HEK293 (cell line): ENCODE results near the gene COL4A1.

Experiments used
- CTCF ChIA-PET: fragments of 350-600 bp; formaldehyde crosslinking; extraction: SDS; loops from one replicate; lab custom pipeline; 2021; ENCODE audit warnings: antibody characterized with exemption; lab: Yijun Ruan, JAX
- POLR2A ChIA-PET: fragments of 300-600 bp; formaldehyde crosslinking; extraction: SDS; loops from one replicate; lab custom pipeline; 2020; ENCODE audit warnings: antibody characterized with exemption, inconsistent platforms; lab: Yijun Ruan, JAX
- H3K27ac ChIP-seq: fragments of 200-500 bp; sonication (Bioruptor generic); 2 replicates; pipeline ENCODE4 v1.5.1; 2014; ENCODE audit warnings: low read depth, low read length, control low read depth, inconsistent platforms; ENCODE audit errors: extremely low read depth
- H3K36me3 ChIP-seq, 2 experiments: fragments of 200-500 bp in 1 of 2; sonication (Bioruptor generic) in 1 of 2; 1 replicate in 1 of 2; 2 replicates in 1 of 2; pipeline ENCODE4 v1.5.1; 2014 to 2017; ENCODE audit warnings: inconsistent platforms in 2 of 2, low read length in 2 of 2; ENCODE audit not compliant: control insufficient read depth in 2 of 2, insufficient read depth in 1 of 2
- H3K4me1 ChIP-seq: fragments of 200-500 bp; sonication (Bioruptor generic); 2 replicates; pipeline ENCODE4 v1.5.1; 2014; ENCODE audit warnings: mild to moderate bottlenecking, low read length, inconsistent platforms; ENCODE audit not compliant: control insufficient read depth, insufficient read depth
- H3K4me3 ChIP-seq: 2 replicates; pipeline ENCODE4 v1.5.1; 2011; ENCODE audit warnings: low read depth, mild to moderate bottlenecking, control low read depth, low read length, moderate library complexity
- H3K9me3 ChIP-seq: fragments of 200-500 bp; sonication (Bioruptor generic); 2 replicates; pipeline ENCODE4 v1.5.1; 2014; ENCODE audit warnings: low read depth, low read length, inconsistent platforms; ENCODE audit not compliant: control insufficient read depth, insufficient read depth
- GFI1B ChIP-seq: fragments of 450-650 bp; formaldehyde crosslinking; IDR thresholded peaks from 2 replicates; pipeline ENCODE4 v1.5.1; 2016; ENCODE audit warnings: missing biosample characterization, missing genetic modification characterization
- GLIS2 ChIP-seq: fragments of 450-650 bp; formaldehyde crosslinking; IDR thresholded peaks from 2 replicates; pipeline ENCODE4 v1.5.1; 2016; ENCODE audit warnings: missing biosample characterization, missing genetic modification characterization
- PRDM1 ChIP-seq: fragments of 450-650 bp; formaldehyde crosslinking; IDR thresholded peaks from 2 replicates; pipeline ENCODE4; 2016; ENCODE audit warnings: missing biosample characterization, missing genetic modification characterization
- ZFP3 ChIP-seq: fragments of 450-650 bp; formaldehyde crosslinking; IDR thresholded peaks from 2 replicates; pipeline ENCODE4 v1.5.1; 2016; ENCODE audit warnings: low read depth, missing biosample characterization, missing genetic modification characterization
- ZNF174 ChIP-seq: fragments of 450-650 bp; formaldehyde crosslinking; IDR thresholded peaks from 2 replicates; pipeline ENCODE4 v1.5.0; 2017; ENCODE audit warnings: missing biosample characterization, mild to moderate bottlenecking, missing genetic modification characterization
- ZNF202 ChIP-seq: fragments of 450-650 bp; formaldehyde crosslinking; IDR thresholded peaks from 2 replicates; pipeline ENCODE4 v1.5.1; 2016; ENCODE audit warnings: missing biosample characterization, missing genetic modification characterization, borderline replicate concordance
- ZNF221 ChIP-seq: fragments of 450-650 bp; formaldehyde crosslinking; IDR thresholded peaks from 2 replicates; pipeline ENCODE4 v1.5.1; 2017; ENCODE audit warnings: missing biosample characterization, missing genetic modification characterization, borderline replicate concordance
- ZNF280D ChIP-seq: fragments of 450-650 bp; formaldehyde crosslinking; IDR thresholded peaks from 2 replicates; pipeline ENCODE4 v1.5.1; 2016; ENCODE audit warnings: missing biosample characterization, missing genetic modification characterization
- ZNF324 ChIP-seq: fragments of 450-650 bp; formaldehyde crosslinking; IDR thresholded peaks from 2 replicates; pipeline ENCODE4 v1.5.1; 2016; ENCODE audit warnings: missing biosample characterization, missing genetic modification characterization
- ZNF404 ChIP-seq: fragments of 450-650 bp; formaldehyde crosslinking; IDR thresholded peaks from 2 replicates; pipeline ENCODE4 v1.5.1; 2017; ENCODE audit warnings: missing biosample characterization, missing genetic modification characterization
- ZNF561 ChIP-seq: fragments of 450-650 bp; IDR thresholded peaks from 2 replicates; pipeline ENCODE4 v1.5.1; 2018; ENCODE audit warnings: missing biosample characterization, missing genetic modification characterization, borderline replicate concordance
- ZNF658 ChIP-seq: fragments of 450-650 bp; formaldehyde crosslinking; IDR thresholded peaks from 2 replicates; pipeline ENCODE4; 2016; ENCODE audit warnings: missing biosample characterization, missing genetic modification characterization
- ZNF692 ChIP-seq: fragments of 450-650 bp; formaldehyde crosslinking; IDR thresholded peaks from 2 replicates; pipeline ENCODE4 v1.5.1; 2016; ENCODE audit warnings: missing biosample characterization, missing genetic modification characterization
- ZNF777 ChIP-seq: fragments of 450-650 bp; formaldehyde crosslinking; IDR thresholded peaks from 2 replicates; pipeline ENCODE4 v1.5.1; 2017; ENCODE audit warnings: missing biosample characterization, missing genetic modification characterization, borderline replicate concordance
- TF ChIP-seq, protein P1 (sequence below): fragments of 450-650 bp; formaldehyde crosslinking; IDR thresholded peaks from 2 replicates; pipeline ENCODE4 v1.5.1; 2016; ENCODE audit warnings: missing biosample characterization, missing genetic modification characterization
- TF ChIP-seq, protein P2 (sequence below): fragments of 450-650 bp; formaldehyde crosslinking; IDR thresholded peaks from 2 replicates; pipeline ENCODE4 v1.5.1; 2016; ENCODE audit warnings: missing biosample characterization, missing genetic modification characterization, borderline replicate concordance

The COL4A1 gene

DNA sequence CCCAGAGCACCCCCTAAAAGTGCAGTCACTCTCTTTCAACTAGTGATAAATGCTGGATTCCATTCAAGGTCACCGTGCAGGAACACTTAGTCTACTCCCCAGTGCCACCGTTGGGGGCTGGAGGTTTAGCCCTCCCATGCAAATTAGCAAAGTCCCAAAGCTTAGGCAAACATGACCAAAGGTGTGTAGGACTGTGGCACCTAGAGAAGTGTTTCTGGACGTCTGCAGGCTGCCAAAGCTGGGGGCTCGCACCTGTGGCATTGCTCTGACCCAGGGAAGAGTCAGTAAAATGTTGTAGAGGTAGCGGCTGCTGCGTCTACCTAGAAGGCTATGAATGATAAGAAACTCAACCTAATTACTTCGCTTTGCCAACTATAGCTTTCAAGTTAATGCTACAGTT is 13.9 kb downstream of the COL4A1 start:
- H3K36me3 ChIP-seq: no peaks in the 10 kb centered on the region
- no peaks in the 10 kb centered on the region for H3K4me1 ChIP-seq
- TF ChIP-seq ZNF324 (tag by site-specific recombination): no peak
- no peak overlapping the region for H3K27ac ChIP-seq
- no peaks in the 10 kb centered on the region for H3K9me3 ChIP-seq
- no peak overlapping the region for H3K4me3 ChIP-seq
- ChIA-PET CTCF (no interaction called here), POLR2A (no interaction called here)

GRCh38 chr13:110291286-110291685 is 15.7 kb downstream of the COL4A1 start:
- TF ChIP-seq ZNF174 (tag by site-specific recombination): no peak
- no peak for TF ChIP-seq ZNF692 (tag by site-specific recombination)
- TF ChIP-seq ZNF561 (tag by site-specific recombination): no peak
- TF ChIP-seq, protein P1, sequence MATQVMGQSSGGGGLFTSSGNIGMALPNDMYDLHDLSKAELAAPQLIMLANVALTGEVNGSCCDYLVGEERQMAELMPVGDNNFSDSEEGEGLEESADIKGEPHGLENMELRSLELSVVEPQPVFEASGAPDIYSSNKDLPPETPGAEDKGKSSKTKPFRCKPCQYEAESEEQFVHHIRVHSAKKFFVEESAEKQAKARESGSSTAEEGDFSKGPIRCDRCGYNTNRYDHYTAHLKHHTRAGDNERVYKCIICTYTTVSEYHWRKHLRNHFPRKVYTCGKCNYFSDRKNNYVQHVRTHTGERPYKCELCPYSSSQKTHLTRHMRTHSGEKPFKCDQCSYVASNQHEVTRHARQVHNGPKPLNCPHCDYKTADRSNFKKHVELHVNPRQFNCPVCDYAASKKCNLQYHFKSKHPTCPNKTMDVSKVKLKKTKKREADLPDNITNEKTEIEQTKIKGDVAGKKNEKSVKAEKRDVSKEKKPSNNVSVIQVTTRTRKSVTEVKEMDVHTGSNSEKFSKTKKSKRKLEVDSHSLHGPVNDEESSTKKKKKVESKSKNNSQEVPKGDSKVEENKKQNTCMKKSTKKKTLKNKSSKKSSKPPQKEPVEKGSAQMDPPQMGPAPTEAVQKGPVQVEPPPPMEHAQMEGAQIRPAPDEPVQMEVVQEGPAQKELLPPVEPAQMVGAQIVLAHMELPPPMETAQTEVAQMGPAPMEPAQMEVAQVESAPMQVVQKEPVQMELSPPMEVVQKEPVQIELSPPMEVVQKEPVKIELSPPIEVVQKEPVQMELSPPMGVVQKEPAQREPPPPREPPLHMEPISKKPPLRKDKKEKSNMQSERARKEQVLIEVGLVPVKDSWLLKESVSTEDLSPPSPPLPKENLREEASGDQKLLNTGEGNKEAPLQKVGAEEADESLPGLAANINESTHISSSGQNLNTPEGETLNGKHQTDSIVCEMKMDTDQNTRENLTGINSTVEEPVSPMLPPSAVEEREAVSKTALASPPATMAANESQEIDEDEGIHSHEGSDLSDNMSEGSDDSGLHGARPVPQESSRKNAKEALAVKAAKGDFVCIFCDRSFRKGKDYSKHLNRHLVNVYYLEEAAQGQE (tag by site-specific recombination): no peak
- no peak for TF ChIP-seq GFI1B
- TF ChIP-seq ZNF777 (tag by site-specific recombination): no peak
- ChIA-PET POLR2A (no interaction called here), CTCF (interaction anchor here (0.7 kb wide), 1 partner anchor 12 kb away, joined by 3 read pairs; no protein-coding TSS in a partner anchor)
- H3K9me3 ChIP-seq: no peaks in the 10 kb centered on the region
- H3K4me1 ChIP-seq: no peaks in the 10 kb centered on the region
- H3K36me3 ChIP-seq: no peaks in the 10 kb centered on the region
- H3K4me3 ChIP-seq: no peak overlapping the region
- no peak overlapping the region for H3K27ac ChIP-seq

DNA sequence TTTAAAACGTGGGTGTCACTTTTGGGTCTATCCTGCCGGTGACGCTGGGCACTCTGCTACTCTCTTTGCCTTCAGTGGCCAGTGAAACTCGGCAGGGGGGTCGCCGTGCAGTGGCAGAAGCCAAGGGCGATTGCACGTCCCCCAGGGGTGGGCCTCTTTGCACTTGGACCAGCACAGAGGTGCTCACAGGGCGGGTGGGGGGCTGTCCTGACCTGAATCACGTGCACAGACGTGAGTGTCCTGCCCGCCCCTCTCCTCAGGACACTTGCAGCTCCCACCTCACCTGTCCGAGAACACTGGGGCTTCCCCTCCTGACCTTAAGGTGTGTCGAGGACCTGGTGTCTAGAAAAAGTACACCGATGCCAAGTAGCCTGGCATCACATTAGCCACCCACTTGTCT is 16.1 kb downstream of the COL4A1 start:
- Histone ChIP-seq H3K4me3 (no peak overlapping the region), H3K9me3 (no peaks in the 10 kb centered on the region), H3K27ac (no peak overlapping the region), H3K4me1 (no peaks in the 10 kb centered on the region), H3K36me3 (no peaks in the 10 kb centered on the region)
- no peak for TF ChIP-seq GLIS2 (tag by site-specific recombination)
- no peak for TF ChIP-seq ZNF221 (tag by site-specific recombination)
- no peak for TF ChIP-seq ZNF658 (tag by site-specific recombination)
- no peak for TF ChIP-seq PRDM1 (tag by site-specific recombination)
- no peak for TF ChIP-seq ZNF404
- no peak for TF ChIP-seq ZFP3 (tag by site-specific recombination)
- TF ChIP-seq ZNF202 (tag by site-specific recombination): no peak
- TF ChIP-seq, protein P2, sequence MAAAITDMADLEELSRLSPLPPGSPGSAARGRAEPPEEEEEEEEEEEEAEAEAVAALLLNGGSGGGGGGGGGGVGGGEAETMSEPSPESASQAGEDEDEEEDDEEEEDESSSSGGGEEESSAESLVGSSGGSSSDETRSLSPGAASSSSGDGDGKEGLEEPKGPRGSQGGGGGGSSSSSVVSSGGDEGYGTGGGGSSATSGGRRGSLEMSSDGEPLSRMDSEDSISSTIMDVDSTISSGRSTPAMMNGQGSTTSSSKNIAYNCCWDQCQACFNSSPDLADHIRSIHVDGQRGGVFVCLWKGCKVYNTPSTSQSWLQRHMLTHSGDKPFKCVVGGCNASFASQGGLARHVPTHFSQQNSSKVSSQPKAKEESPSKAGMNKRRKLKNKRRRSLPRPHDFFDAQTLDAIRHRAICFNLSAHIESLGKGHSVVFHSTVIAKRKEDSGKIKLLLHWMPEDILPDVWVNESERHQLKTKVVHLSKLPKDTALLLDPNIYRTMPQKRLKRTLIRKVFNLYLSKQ (tag by site-specific recombination): no peak
- no peak for TF ChIP-seq ZNF280D (tag by site-specific recombination)
- CTCF ChIA-PET: no interaction called here
- POLR2A ChIA-PET: no interaction called here
